GM18499 (cell line): Measurements from ENCODE around the gene ELOB.

Experiments
- ATAC-seq: cut with Tn5 transposase; IDR thresholded peaks from one replicate; pipeline ENCODE4 v1.9.1; 2021; ENCODE audit warnings: moderate number of reproducible peaks; ENCODE audit not compliant: insufficient read depth, unreplicated experiment

ELOB gene

DNA sequence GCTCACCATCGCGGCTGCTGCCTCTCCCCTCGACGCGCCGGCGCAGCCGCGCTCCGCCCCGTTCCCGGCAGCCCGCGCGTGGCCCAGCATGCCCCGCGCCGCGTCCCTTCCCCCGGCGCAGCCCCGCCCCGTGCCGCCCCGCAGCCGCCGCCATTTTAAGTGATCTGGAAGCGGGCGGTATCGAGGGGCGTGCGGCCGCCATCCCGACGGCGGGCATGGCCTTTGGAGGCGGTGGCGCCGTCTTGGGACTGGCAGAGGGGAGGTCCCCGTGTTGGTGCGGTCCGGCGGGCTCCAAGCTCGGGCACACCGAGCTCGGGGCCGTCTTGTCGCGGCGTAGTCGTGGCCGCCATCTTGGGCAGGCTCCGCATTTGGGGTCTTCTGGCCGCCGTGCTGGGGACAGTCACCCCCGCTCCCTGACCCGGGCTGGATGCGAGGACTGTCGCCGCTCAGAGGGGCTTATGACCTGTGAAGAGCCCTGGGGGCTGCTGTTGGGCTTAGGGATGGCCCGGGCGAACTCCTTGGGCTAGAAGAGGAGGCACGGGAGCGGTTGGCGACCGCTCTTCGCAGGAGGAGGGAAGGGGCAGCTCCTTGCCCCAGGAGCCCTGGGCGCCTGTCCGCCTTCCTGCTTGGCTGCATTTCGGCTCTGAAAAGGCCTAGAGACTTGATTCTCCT is at the start of gene ELOB:
Gene ELOB (minus strand): TSS at position 50 of the 672 bp plus-strand sequence. CDS start 41 bp downstream, at position 9.
- peak; percentile 38 for ATAC-seq

GRCh38 chr16:2825906-2826305 is 48.8 kb upstream of the ELOB start:
- no peak for ATAC-seq

- ATAC-seq = no peak
Measured at GRCh38 chr16:2825049-2825742, 48.1 kb upstream of the ELOB start.

- no peak for ATAC-seq
Measured at GRCh38 chr16:2824626-2825025, 47.5 kb upstream of the ELOB start.

- no peak for ATAC-seq
Measured at GRCh38 chr16:2822496-2822895, 45.4 kb upstream of the ELOB start.

- ATAC-seq = no peak
Measured at GRCh38 chr16:2822158-2822495, 45.0 kb upstream of the ELOB start.

DNA sequence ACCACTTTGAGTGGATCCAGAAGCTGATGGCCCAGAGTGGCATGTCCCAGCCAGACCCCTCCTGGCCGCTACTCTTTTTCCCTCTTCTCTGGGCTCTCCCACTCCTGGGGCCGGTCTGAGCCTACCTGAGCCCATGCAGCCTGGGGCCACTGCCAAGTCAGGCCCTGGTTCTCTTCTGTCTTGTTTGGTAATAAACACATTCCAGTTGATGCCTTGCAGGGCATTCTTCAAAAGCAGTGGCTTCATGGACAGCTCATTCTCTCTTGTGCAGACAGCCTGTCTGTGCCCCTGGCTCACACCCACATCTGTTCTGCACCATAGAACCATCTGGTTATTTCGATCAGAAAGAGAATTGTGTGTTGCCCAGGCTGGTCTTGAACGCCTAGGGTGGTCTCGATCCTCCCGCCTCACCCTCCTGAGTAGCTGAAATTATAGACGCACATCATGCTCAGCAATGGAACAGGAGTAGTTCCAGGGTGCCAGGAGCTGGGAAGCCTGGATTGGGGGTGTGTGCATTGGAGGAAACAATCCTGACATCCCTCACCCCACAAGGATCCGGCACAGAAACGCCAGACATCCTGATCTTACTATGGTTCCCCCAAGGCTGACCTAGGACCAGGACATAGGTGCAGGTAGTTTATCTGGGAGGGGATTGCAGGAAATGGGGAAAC is 44.5 kb upstream of the ELOB start:
- ATAC-seq = no peak

DNA sequence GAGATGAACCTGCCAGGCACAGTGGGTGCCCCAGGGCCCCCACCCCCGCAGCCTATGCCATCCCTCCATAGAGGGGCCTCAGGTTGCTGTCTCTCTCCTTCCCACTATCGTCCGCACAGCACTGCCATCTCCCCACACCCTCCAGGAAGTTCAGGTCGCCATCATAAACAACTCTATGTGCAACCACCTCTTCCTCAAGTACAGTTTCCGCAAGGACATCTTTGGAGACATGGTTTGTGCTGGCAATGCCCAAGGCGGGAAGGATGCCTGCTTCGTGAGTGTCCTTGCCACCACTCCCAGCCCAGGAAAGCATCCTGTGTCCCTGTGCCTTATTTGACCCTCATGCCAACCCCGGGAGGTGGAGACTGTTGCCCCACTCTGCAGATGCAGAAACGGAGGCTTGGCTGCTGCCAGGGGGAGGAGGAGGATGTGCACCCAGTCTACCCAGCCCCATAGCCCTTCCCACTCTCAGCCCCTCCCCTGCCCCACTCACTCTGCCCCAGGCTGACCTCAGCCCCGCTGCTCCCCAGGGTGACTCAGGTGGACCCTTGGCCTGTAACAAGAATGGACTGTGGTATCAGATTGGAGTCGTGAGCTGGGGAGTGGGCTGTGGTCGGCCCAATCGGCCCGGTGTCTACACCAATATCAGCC is 43.9 kb upstream of the ELOB start:
- no peak for ATAC-seq

DNA sequence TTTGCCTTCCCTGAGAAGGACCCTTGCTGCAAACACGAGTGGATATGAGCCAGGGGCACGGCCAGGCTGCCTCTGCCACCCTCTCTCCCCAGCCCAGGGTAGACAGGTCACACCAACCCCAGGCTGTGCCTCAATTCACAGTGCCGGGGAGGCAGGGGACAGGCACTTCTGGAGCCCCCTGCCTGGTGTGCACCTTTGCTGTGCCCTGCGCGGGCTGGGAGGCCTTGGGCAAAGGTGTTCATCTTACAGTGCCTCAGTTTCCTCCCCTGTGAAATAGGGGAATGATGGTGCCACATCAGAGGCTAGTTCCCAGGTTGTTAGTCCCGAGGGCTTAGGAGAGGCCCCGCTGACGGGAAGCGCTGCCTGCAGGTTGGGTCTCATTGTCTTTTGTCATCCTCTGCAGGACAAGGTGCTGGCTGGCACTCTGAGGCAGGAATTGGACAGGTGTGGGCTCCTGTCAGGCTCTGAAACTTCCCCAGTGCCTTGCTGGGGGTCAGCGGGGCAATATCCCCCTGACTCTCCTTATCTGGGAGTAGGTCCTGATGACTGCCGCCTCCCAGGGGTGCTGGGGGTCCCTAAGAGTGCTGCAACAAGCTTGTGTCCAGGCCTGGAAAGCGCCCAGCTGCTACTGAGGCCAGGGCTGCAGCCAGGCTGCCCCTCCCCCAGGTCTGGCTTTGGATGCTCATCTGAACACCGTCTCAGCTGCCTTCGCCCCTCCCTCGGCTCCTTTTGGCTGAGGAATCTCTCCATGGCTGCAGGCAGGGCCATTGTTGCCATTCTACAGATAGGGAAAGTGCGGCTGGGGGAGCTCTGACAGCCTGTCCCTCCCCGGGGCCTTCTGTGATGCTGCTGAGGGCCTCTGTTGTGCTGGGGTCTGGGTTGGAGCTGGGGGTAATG is 43.1 kb upstream of the ELOB start:
- ATAC-seq = no peak

- ATAC-seq = no peak
Measured at GRCh38 chr16:2819179-2819938, 42.3 kb upstream of the ELOB start.

DNA sequence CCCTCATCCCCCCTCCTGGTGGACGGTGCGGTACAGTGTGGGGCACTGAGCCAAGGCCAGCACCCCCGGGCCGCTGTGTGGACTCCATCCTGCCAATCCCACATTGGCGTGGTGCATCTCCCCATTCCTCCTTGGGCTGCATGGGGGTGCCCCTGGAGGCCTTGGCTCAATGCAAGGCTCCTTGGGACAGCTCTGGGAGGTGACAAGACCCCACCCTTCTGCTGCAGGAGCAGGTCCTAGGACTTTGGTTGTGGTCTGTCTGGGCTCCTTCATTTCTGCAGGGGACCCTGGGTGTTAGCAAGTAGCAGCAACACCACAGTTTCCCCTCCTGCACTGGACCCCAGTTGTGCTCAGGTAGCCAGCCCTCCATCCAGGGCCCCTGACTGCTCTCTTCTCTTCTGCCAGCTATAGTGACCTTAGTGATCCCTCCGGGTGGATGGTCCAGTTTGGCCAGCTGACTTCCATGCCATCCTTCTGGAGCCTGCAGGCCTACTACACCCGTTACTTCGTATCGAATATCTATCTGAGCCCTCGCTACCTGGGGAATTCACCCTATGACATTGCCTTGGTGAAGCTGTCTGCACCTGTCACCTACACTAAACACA is 41.3 kb upstream of the ELOB start:
- ATAC-seq = no peak

DNA sequence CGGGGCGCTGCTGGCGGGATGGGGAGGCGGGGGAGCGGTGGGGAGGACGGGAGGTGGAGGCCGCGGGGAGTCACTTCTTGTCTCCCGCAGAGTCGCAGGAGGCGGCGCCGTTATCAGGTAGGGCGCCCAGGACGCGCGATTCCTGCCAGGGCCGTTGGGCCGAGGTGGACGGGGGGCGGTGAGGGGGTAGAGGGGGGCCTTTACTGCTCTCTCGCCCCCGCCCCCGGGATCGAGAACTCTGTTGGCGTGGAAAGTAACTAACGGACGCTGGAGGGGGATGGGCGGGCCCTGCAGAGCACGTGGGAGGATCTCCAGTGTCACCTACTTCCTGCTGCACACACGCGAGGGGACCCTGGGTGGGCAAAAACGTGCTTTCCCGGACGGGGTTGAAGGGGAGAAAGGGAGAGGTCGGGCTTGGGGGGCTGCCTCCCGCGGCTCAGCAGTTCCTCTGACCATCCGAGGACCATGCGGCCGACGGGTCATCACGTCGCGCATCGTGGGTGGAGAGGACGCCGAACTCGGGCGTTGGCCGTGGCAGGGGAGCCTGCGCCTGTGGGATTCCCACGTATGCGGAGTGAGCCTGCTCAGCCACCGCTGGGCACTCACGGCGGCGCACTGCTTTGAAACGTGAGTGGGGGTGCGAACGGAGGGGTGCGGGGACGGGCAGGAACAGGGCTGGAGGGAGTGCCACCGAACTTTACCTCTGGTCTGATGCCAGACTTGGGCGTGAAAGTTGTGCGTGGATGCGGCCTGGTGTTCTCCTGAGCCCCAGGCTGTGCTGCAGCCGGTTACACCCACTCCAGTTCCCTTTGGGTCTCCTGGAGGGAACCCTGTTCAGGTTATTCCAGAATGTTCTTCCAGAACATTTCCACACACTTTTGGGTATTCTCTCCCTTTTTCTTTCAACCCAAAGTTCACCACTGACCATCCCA is 40.5 kb upstream of the ELOB start:
- no peak for ATAC-seq

DNA sequence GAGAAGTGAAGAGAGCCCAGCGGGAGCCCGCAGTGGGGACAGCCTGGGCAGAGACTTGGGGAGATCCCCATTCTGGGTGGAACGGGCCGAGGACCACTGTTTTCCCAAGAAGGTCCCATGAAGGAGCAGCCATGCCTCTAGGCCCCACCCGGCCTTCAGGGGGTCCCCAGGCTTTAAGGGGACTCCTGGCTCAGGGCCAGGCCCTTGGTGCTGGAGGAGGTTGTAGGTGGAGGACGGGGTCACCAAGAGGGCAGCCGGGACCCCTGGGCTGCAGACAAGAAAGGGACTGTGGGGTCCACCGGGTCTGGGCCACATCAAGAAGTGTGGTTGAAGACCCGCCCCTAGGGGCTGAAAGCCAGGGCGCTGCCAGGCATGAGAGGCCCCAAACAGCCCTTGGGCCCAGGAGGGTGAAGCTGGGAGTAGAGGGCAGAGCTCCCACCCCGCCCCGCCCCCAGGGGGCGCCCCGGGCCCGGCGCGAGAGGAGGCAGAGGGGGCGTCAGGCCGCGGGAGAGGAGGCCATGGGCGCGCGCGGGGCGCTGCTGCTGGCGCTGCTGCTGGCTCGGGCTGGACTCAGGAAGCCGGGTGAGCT is 39.8 kb upstream of the ELOB start, which contains the start of gene PRSS21:
Gene PRSS21 (plus strand): TSS at position 487 of the 589 bp plus-strand sequence. CDS start 32 bp downstream, at position 519.
- ATAC-seq = no peak

DNA sequence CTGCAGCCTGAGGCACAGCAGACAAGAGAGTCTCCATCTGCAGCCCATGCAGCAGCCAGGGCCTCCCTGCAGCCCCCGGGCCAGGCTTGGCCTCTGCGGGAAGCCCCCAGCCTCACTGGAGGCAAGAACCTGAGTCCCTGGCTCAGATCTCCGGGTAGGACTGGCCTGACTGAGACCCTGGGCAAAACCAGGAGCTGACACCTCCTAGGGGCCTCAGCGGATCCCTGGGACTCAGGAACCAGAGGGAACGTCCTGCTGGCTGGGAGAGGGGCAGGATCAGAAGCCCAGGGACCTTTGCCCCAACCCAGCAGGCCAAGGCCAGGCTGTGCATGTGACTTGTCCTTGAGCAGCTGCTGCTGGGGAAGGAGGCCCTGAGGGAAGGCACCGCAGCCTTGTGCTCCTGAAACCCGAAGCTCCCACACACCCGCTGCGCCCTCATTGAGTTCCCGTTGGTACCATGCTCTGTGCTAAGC is 38.3 kb upstream of the ELOB start:
- ATAC-seq = no peak

GRCh38 chr16:2814551-2815298 is 37.6 kb upstream of the ELOB start:
- no peak for ATAC-seq

GRCh38 chr16:2813771-2814221 is 36.7 kb upstream of the ELOB start:
- no peak for ATAC-seq
